NCI-H2107 treated with DMSO at 0.1 percent for 48 hours (cell line): ENCODE results near the gene NFYA.
"Not testable (repeated sequence)": the region's sequence is repeated elsewhere in the genome, so short reads cannot be mapped to it uniquely, and the experiment has no call there.

Source experiments
- DNase-seq: peaks from one replicate; lab custom pipeline; 2025; ENCODE audit not compliant: unreplicated experiment; lab: John Stamatoyannopoulos, UW

Gene NFYA

GRCh38 chr6:41103847-41104246, 31.1 kb downstream of the NFYA start:
- DNase-seq: no peak

GRCh38 chr6:41111017-41111416, 38.2 kb downstream of the NFYA start:
- DNase-seq: no peak

- not testable (repeated sequence) for DNase-seq
Observed at GRCh38 chr6:41115027-41115426, 42.3 kb downstream of the NFYA start.

- no peak for DNase-seq
Observed at GRCh38 chr6:41119508-41119907, 46.7 kb downstream of the NFYA start.

- no peak for DNase-seq
Observed at GRCh38 chr6:41120058-41120457, 47.3 kb downstream of the NFYA start.

DNA sequence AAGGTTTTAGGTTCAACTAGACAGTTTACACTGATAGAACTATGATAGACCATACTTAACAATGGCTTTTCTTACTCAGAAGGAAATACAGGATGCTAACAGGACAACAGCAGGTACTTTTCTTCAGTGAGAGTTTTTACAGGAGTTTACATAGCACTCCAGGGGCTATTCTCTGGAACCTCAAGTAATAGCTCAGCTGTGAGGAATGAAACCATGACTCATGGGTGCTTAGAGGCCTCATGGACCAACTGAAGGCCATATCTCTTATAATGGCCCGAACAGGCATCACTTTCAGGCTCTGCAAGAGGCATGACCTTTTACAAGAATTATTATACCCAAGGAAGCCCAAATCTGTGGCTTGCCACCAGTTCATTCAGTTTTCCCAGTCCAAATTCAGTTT, 49.6 kb downstream of the NFYA start:
- no peak for DNase-seq

GRCh38 chr6:41122918-41123317, 50.1 kb downstream of the NFYA start:
- no peak for DNase-seq

- no peak for DNase-seq
Observed at GRCh38 chr6:41125282-41125681, 52.5 kb downstream of the NFYA start.

DNA sequence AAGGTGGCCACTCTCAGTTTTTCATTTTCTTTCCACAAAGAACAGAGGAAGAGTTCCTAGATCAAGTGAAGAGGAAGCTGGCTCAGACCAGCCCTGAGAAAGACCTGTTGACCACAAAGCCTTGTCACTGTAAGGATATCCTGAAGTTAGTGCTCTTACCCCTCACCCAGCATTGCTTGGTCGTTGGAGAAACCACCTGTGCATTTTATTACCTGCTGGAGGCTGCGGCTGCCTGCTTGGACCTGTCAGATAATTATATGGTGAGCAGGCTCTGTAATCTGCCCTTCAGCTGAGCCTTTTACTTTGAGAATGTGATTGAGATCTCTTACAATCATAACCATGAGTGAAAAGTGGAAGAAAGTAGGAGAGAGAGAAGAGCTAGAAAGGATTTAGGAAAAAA, 59.5 kb downstream of the NFYA start:
- DNase-seq: peak; percentile 2

- no peak for DNase-seq
Observed at GRCh38 chr6:41135062-41135832, 62.5 kb downstream of the NFYA start.

GRCh38 chr6:41136911-41137310, 64.1 kb downstream of the NFYA start:
- DNase-seq: no peak

GRCh38 chr6:41147917-41148316, 75.1 kb downstream of the NFYA start:
- DNase-seq: no peak
